Measurements from ENCODE around the gene AGTPBP1. TPM values are rescaled to one million over a fixed set of nuclear protein-coding genes. Genes with fewer than 3 reads are reported as not detected.
"Not testable (repeated sequence)": the region's sequence is repeated elsewhere in the genome, so short reads cannot be mapped to it uniquely, and the experiment has no call there.

The AGTPBP1 gene
- total RNA-seq, 1 experiment from 2014 or later, result 34.4 TPM

GRCh38 chr9:85631809-85632208 lies 109.9 kb downstream of the AGTPBP1 start:
- Histone ChIP-seq H3K27me3 (no peaks in the 10 kb centered on the region), H3K4me3 (no peak overlapping the region), H3K36me3 (no peaks in the 10 kb centered on the region), H3K4me1 (no peaks in the 10 kb centered on the region), H3K27ac (no peak overlapping the region), H3K9me3 (replicated peaks) (no peaks in the 10 kb centered on the region)
- no peak for DNase-seq

- no peak for DNase-seq
- H3K27me3 ChIP-seq, result no peaks in the 10 kb centered on the region
- no peaks in the 10 kb centered on the region for H3K4me1 ChIP-seq
- no peak overlapping the region for H3K27ac ChIP-seq
- no peaks in the 10 kb centered on the region for H3K36me3 ChIP-seq
- no peaks in the 10 kb centered on the region for H3K9me3 ChIP-seq (replicated peaks)
- no peak overlapping the region for H3K4me3 ChIP-seq
These were observed 111.1 kb downstream of the AGTPBP1 start for GRCh38 chr9:85630676-85631075.

GRCh38 chr9:85617141-85617670 lies 124.5 kb downstream of the AGTPBP1 start:
- Histone ChIP-seq H3K4me1 (no peaks in the 10 kb centered on the region), H3K27me3 (no peaks in the 10 kb centered on the region), H3K9me3 (replicated peaks) (no peaks in the 10 kb centered on the region), H3K4me3 (no peak overlapping the region), H3K27ac (no peak overlapping the region), H3K36me3 (no peaks in the 10 kb centered on the region)
- DNase-seq, result no peak

- no peak for DNase-seq
- Histone ChIP-seq H3K4me1 (no peaks in the 10 kb centered on the region), H3K36me3 (no peaks in the 10 kb centered on the region)
These were observed 126.0 kb downstream of the AGTPBP1 start for GRCh38 chr9:85615792-85616191.

GRCh38 chr9:85610074-85610860 lies 131.5 kb downstream of the AGTPBP1 start:
- Histone ChIP-seq H3K36me3 (no peaks in the 10 kb centered on the region), H3K4me1 (no peaks in the 10 kb centered on the region), H3K4me3 (no peak overlapping the region), H3K27ac (no peak overlapping the region), H3K27me3 (no peaks in the 10 kb centered on the region), H3K9me3 (replicated peaks) (no peaks in the 10 kb centered on the region)
- DNase-seq, result peak; percentile 53 to 85

More at GRCh38 chr9:85615792-85616191, 126.0 kb downstream of the AGTPBP1 start:
- Histone ChIP-seq H3K27ac (no peak overlapping the region), H3K4me3 (no peak overlapping the region), H3K27me3 (no peaks in the 10 kb centered on the region), H3K9me3 (replicated peaks) (no peaks in the 10 kb centered on the region)

- no peak overlapping the region for H3K27ac ChIP-seq
- no peaks in the 10 kb centered on the region for H3K9me3 ChIP-seq (replicated peaks)
- no peak for DNase-seq
- no peaks in the 10 kb centered on the region for H3K36me3 ChIP-seq
- H3K27me3 ChIP-seq, result no peaks in the 10 kb centered on the region
- H3K4me1 ChIP-seq, result peaks cover 8% of the 10 kb centered on the region; the same call in 1 of the 2 replicates
- no peak overlapping the region for H3K4me3 ChIP-seq
These were observed 135.8 kb downstream of the AGTPBP1 start for GRCh38 chr9:85605905-85606304.

- Histone ChIP-seq H3K36me3 (no peaks in the 10 kb centered on the region), H3K9me3 (replicated peaks) (no peaks in the 10 kb centered on the region), H3K27me3 (no peaks in the 10 kb centered on the region), H3K27ac (no peak overlapping the region), H3K4me1 (peaks cover 22% of the 10 kb centered on the region), H3K4me3 (no peak overlapping the region)
- DNase-seq, result no peak
These were observed 137.8 kb downstream of the AGTPBP1 start for GRCh38 chr9:85603936-85604335.

GRCh38 chr9:85602742-85603141 lies 139.0 kb downstream of the AGTPBP1 start:
- no peak overlapping the region for H3K4me3 ChIP-seq
- peaks cover 22% of the 10 kb centered on the region for H3K4me1 ChIP-seq
- H3K27me3 ChIP-seq, result no peaks in the 10 kb centered on the region
- H3K36me3 ChIP-seq, result no peaks in the 10 kb centered on the region
- H3K27ac ChIP-seq, result no peak overlapping the region
- H3K9me3 ChIP-seq (replicated peaks), result no peaks in the 10 kb centered on the region
- DNase-seq, result no peak

GRCh38 chr9:85600675-85601263 lies 141.0 kb downstream of the AGTPBP1 start:
- Histone ChIP-seq H3K27ac (peak overlapping the region; percentile 31), H3K4me1 (peaks cover 22% of the 10 kb centered on the region), H3K27me3 (no peaks in the 10 kb centered on the region), H3K4me3 (no peak overlapping the region), H3K36me3 (no peaks in the 10 kb centered on the region), H3K9me3 (replicated peaks) (no peaks in the 10 kb centered on the region)
- DNase-seq, result peak; percentile 93

- H3K9me3 ChIP-seq (replicated peaks), result no peaks in the 10 kb centered on the region
- H3K4me1 ChIP-seq, result peaks cover 22% of the 10 kb centered on the region
- H3K36me3 ChIP-seq, result no peaks in the 10 kb centered on the region
- DNase-seq, result no peak
- H3K27ac ChIP-seq, result no peak overlapping the region
- H3K27me3 ChIP-seq, result no peaks in the 10 kb centered on the region
- no peak overlapping the region for H3K4me3 ChIP-seq
These were observed 142.1 kb downstream of the AGTPBP1 start for GRCh38 chr9:85599540-85600105.

- H3K9me3 ChIP-seq (replicated peaks), result no peaks in the 10 kb centered on the region
- no peak overlapping the region for H3K4me3 ChIP-seq
- peaks cover under 1% of the 10 kb centered on the region; the same call in 1 of the 2 replicates for H3K4me1 ChIP-seq
- DNase-seq, result no peak
- no peak overlapping the region for H3K27ac ChIP-seq
- no peaks in the 10 kb centered on the region for H3K36me3 ChIP-seq
- H3K27me3 ChIP-seq, result no peaks in the 10 kb centered on the region
These were observed 147.4 kb downstream of the AGTPBP1 start for GRCh38 chr9:85594316-85594715.

GRCh38 chr9:85586684-85587083 lies 155.1 kb downstream of the AGTPBP1 start:
- H3K36me3 ChIP-seq, result no peaks in the 10 kb centered on the region; the same call in 1 of the 2 replicates
- H3K27me3 ChIP-seq, result no peaks in the 10 kb centered on the region
- no peak overlapping the region for H3K27ac ChIP-seq
- peaks cover 4% of the 10 kb centered on the region; the same call in 1 of the 2 replicates for H3K4me1 ChIP-seq
- DNase-seq, result no peak
- no peaks in the 10 kb centered on the region for H3K9me3 ChIP-seq (replicated peaks)
- no peak overlapping the region for H3K4me3 ChIP-seq

GRCh38 chr9:85577353-85577952 lies 164.3 kb downstream of the AGTPBP1 start:
- no peaks in the 10 kb centered on the region for H3K27me3 ChIP-seq
- H3K4me1 ChIP-seq, result peaks cover 9% of the 10 kb centered on the region
- H3K9me3 ChIP-seq (replicated peaks), result no peaks in the 10 kb centered on the region
- H3K4me3 ChIP-seq, result no peak overlapping the region
- peak in 1 of 2 experiments; percentile 40 for DNase-seq
- no peak overlapping the region for H3K27ac ChIP-seq
- H3K36me3 ChIP-seq, result peaks cover 3% of the 10 kb centered on the region; the same call in 1 of the 2 replicates

- Histone ChIP-seq H3K4me1 (peaks cover 9% of the 10 kb centered on the region), H3K9me3 (replicated peaks) (no peaks in the 10 kb centered on the region), H3K4me3 (no peak overlapping the region), H3K27ac (no peak overlapping the region), H3K27me3 (no peaks in the 10 kb centered on the region), H3K36me3 (peaks cover 3% of the 10 kb centered on the region; the same call in 1 of the 2 replicates)
- DNase-seq, result no peak
These were observed 165.9 kb downstream of the AGTPBP1 start for GRCh38 chr9:85575868-85576267.

GRCh38 chr9:85573546-85573945 lies 168.2 kb downstream of the AGTPBP1 start:
- not testable (repeated sequence) for H3K4me3 ChIP-seq; H3K27ac ChIP-seq; H3K36me3 ChIP-seq; H3K4me1 ChIP-seq; H3K27me3 ChIP-seq; H3K9me3 ChIP-seq (replicated peaks); DNase-seq

All from SJCRH30 (cell line).